Hepatocyte (in vitro differentiated cells): ENCODE measurements around the gene LY6G5B.

Experiments
- CTCF ChIP-seq: fragments of 200-600 bp; sonication (generic); IDR thresholded peaks from 2 replicates; pipeline ENCODE4 v1.5.1; 2016; ENCODE audit warnings: antibody characterized with exemption, mild to moderate bottlenecking; ENCODE audit not compliant: poor library complexity
- EZH2 ChIP-seq: fragments of 200-600 bp; sonication (generic); IDR thresholded peaks from 2 replicates; pipeline ENCODE4 v1.6.1; 2016; ENCODE audit warnings: antibody characterized with exemption, mild to moderate bottlenecking, borderline replicate concordance

GRCh38 chr6:31706599-31706998 is 36.8 kb downstream of the LY6G5B start, which contains the start of gene LY6G6F:
- TF ChIP-seq CTCF (no peak), EZH2 (no peak)
